Umbilical cord (tissue), 2 donors: Measurements from ENCODE around the gene NXN. TPM values are rescaled to one million over a fixed set of nuclear protein-coding genes. Genes with fewer than 3 reads are reported as not detected.
A peak's percentile ranks its signal among the peaks of the same experiment; 100 is the strongest.
"Not testable (repeated sequence)": the region's sequence is repeated elsewhere in the genome, so short reads cannot be mapped to it uniquely, and the experiment has no call there.

ENCODE experiments used
- DNase-seq: peaks from one replicate; pipeline ENCODE4 v3.0.0-alpha.2; 2015; ENCODE audit warnings: low spot score
- total RNA-seq: library from RNA; depleted of rRNA; stranded (reverse); fragments of >200 nt; gene quantifications from one replicate; pipeline ENCODE4 v1.2.3, GENCODE V29; 2014; ENCODE audit warnings: low replicate concordance; ENCODE audit not compliant: insufficient read depth

The NXN gene
- total RNA-seq, 1 donor from 2014 or later: 103 TPM

DNA sequence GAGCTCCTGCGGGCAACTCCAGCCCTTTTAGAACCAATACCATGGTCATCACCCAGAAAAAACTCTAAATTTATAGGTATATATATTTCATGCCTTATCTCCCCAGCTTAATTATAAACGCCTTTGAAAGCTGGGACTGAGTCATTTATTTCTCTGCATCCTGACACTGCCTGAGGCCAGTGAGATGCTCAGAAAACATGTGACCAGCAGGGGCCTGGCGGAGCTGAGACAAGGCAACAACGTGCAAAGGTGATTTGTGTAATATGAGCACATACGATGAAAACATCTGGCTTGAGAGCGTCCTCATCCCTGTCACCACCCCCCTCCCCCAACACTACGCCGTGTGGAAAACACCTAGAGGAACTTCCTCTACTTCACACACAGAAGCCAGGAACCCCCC is 22.7 kb downstream of the NXN start:
- DNase-seq: peak; percentile 71

DNA sequence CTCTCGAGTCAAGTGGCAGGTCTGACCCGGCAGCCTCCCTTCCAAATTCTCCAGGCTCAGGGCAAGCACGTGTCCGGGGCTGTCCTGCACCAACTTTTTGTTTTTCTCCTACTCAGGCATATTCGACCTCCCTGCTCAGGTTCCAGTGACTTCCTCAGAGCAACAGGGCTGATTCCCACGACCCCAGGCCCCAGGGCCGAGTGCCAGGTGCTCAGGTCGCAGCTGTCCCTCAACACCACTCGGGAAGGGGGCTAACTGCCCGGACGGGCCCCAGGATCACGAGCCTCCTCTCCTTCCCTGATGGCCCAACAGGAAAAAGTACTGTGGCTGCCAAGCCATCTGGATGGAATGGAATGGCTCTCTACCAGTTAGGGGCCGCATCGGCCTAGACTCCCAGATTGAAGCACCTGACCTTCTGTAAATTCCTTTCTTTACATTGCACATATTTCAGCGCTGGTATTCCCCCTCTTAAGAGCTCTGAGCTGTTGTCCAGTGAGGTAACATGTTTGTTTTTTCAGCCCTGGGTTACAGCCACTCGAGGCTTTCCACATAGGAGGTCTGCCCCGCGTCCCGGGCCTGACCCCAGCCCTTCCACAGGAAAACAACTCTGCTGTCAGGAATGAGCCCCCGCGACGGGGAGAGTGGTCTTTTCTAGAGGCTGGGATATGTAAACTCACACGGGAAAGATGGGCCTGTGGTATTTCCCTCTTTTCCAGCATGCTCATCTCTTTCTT is 25.0 kb downstream of the NXN start:
- no peak for DNase-seq

DNA sequence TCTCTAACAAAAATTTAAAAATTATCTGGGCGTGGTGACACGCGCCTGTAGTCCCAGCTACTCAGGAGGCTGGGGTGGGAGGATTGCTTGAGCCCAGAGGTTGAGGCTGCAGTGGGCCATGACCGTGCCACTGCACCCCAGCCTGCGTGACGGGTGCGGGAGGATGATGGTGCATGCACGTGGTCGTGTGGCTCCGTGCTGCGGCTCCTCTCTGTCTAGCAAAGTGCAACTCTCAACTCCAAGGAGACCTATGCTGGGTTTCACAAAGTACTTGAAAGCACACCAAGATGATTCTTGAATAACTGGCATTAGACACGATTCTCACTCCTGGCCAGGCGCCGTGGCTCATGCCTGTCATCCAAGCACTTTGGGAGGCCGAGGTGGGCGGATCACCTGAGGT is 25.8 kb downstream of the NXN start:
- DNase-seq: no peak

DNA sequence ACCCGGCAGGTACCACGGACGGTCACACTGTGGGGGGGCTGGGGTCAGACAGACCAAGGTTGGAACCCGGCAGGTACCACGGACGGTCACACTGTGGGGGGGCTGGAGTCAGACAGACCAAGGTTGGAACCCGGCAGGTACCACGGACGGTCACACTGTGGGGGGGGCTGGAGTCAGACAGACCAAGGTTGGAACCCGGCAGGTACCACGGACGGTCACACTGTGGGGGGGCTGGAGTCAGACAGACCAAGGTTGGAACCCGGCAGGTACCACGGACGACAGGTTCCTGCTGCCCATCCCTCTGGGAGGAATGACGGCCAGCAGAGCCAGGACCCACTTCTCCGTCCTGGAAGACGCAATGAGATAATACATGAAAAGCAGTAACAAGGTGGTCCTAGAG is 27.0 kb downstream of the NXN start:
- not testable (repeated sequence) for DNase-seq

DNA sequence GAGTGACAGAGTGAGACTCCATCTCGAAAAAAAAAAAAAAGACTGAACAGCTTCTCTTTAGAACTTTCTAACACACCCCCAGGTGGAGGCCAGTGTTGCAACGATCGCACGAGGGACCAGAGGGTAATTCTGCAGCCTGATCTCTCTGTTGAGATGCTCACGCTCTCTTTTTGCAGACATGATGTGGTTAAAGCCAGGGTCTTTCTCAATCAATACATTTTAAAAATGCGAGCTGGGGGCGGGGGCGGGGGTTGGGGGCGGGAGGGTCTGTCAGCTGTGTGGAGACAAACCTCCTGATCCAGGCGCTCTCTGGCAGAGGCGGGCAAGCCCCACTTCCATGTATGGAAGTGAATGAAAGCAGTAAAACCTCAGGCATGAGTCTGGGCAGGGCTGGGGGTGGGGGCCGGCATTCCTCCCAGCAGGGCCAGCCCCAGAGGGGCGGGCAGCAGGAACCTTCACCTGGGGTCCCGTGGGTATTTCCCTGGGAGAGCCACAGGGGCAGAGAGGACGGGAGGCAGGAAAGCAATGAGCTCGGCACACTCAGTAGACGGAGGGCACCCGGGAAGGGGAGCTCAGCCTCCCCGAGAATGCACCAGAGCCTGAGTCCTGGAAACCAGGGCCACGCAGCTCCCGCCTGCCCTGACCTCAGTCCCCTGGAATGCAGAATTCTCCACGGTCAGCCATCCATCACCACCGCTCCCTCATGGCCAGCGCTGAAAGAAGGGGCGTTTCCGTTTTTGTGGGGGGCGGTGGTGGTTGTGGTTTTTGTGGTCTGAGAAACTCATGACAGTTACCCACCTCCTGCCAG is 28.0 kb downstream of the NXN start:
- DNase-seq: peak; percentile 89

DNA sequence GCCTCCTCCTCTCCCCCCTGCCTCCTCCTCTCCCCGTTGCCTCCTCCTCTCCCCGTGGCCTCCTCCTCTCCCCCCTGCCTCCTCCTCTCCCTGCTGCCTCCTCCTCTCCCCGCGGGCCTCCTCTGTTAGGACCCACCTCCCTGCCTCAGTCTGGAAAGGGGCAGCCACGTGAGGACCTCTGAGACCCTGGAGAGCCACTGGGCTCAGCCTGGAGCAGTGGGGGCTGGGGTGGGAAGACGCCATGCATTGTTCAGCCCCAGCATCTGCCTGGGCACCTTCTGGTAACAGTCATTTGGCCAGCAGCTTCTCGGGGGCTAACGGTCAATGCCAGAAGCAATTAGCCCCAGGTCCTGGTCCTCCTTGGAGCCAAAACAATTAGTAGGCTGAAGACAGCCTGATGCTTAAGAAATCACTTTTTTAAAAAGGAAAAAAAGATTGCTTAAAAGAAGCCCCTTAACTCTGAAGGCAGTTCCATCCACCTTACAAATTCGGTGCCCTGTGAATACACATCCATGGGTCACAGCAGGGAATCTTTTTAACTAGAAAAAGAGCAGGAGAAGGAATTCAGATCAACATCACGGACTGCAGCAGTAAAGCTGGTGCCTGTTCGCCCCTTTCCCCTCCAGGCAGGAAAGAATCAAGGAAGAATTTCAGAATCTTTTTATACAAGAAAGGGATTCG is 29.8 kb downstream of the NXN start:
- no peak for DNase-seq

DNA sequence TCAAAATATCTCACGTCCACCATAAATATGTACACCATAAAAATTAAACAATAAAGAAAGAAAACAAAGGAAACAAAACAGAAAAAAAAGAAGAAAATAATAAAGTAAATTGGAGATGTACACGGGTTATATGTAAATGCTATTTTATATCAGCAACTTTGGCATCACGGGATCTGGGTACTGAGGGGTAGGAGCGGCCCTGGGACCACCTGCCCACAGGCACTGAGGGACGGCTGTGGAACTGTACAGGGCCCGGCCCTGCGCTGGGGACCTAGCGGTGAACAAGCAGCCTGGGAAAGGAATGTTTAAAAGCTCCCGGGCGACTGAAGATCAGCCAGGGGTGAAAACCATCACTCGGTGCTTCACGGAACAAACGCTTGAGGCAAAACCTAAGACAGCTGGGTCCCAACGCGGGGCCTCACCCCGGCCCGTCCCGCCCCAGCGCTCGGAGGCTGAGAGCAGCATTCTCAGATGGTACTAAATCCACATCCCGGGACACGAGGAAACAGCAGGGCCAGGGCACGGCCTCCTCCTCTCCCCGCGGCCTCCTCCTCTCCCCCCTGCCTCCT is 31.2 kb downstream of the NXN start:
- peak; percentile 66 for DNase-seq

DNA sequence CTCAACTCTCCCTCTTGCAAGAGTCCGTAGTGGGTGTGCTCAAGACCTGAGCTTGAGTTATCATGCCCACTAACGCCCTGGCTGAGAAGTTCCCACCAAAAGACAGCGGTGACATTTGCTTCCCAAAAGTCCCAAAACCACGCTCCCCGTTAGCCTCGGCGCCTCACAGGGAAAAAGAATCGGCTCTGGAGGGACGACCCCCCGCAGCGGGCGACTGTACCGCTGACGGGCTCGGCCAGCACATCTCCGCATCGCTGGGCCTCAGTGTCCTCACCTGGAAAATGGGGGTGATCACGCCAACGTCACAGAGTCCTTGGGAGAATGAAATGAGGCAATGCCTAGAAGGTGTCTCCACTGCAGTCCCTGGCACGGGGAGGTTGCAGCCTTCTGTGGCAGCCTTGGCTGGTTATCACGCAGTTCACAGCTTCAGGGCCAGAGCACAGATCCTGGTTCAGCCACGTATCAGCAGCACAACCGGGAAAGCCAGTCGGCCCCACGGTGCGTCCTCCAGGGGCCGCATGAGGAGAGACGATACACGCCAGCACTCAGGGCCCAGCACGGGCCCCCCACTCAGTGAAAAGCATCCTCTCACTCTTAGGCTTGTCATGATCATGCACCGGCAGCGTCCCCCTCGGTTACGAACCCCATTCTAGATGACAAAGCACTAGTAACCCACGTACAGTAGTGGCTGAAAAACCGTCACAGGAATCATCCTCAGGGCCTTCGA is 32.9 kb downstream of the NXN start:
- DNase-seq: no peak

DNA sequence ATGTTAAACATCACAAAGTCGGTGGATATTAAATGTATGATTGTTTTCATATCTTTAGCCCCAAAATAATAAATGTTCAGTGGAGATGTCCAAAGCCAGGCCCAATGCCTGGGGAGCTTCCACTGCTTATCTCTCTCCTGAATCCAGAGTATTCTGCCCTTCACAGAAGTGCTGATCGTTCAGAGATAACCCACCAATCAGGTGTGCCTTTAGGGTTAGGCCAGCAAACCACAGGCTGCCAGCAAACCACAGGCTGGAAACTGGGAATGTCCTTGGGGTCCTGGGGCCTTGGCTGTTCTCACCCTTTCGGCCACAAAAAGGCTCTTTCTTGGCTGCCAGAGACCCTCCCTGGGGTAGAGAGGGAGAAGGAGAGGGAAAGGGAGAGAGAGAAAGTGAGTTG is 33.9 kb downstream of the NXN start:
- no peak for DNase-seq

DNA sequence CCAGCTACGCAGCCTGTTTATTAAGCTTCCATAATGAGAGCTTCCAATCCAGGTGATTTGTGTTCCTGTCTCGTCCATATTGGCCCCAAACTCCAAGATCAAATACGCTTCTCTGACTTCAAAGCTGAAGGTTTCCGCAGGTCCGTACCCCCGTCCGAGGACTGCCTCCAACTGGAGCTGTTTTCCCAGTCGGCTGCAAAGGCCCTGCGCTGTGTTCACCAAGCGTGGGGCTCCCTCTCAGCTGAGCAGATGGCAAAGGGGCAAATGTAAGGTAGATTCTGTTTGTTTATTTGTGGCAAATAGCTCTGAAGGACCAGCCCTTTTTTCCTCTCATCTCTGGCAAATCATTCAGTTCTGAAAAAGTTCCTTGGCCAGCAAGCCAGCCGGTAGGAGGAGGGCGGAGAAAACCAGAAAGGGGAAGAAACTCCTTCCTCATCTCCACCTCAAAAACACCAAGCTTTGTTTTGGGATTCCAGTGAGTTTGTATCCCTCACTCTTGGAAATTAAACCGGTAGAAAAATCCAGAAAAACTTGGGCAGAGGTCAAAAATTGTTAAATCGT is 35.2 kb downstream of the NXN start:
- no peak for DNase-seq

DNA sequence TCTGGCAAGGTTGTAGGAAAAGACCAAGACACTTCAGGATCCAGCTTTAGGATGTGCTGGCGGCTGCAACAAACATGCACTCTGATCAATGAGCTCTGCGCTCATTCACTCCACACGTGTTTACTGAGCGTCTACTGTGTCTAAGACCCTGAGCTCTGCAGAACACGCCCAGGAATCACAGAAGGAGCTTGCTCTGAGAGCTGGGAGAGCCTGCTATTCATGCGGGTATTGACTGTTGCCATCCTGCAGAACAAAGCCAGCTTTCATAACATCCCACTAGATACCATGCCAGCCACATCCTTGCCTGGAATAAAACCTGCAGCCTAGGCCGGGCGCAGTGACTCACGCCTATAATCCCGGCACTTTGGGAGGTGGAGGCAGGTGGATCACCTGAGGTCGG is 44.1 kb downstream of the NXN start:
- DNase-seq: no peak

DNA sequence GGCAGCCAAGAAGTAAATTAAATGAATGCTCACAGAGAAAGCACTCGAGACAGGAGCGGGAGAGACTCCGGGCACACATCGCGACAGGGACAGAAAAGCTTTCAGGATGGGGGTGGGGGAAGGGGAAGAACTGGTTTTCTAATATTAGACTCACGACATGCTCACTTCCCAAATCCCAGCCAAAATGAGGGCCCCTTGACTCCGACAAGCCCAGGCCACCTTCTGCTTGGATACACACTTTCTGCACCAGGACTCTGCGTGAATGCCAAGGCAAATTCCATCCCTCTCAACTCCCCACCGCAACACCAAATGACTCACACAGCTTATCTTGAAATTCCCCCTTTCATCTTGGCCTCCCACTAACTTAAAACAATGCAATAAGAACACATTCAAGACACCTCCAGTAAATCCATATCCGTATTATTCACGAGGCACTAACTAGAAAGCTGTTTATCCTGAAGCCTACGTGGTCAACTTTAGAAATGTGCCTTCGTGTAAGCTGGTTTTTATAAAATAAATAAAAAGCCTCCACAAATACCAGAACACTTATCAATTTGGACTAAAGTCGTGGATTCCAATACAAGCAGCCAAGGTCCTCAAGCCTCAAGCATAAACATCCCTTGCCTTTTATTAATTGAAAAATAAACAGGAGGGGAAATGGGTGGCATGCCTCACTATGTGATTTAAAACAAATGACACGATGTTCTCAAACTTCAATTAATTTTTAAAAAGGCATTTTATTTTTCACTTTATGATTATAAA is 46.1 kb downstream of the NXN start:
- DNase-seq: peak; percentile 89

DNA sequence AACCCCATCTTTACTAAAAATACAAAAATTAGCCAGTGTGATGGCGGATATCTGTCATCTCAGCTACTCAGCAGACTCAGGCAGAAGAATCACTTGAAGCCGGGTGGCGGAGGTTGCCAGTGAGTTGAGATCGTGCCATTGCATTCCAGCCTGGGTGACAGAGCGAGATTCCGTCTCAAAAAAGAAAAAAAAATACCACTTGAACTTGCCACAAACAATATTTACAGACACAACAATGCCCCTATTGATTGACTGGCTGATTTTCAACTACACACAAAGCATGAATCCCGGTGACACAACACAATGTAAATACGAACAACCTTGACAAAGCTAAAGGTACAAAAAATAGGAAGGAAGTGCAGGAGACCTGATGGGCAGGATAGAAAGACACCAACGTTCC is 49.3 kb downstream of the NXN start:
- DNase-seq: no peak

DNA sequence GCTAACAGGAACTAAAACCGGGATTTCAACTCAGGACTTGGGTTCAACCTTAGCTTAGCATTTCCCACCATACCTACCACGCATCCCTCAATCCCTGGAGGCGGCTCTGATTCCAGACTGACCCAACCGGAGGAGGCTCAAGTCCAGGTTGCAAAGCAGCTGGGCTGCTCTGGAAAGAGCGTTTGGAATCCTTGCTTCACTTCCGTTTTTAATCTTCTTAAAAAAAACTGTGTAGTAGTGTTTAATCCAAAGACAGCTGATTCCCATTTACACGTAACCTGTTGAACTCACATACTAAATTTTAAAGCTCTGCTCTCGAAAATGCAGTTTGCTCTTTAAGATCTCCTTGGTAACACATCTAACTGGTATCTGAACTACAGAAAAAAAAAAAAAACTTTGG is 50.0 kb downstream of the NXN start:
- DNase-seq: no peak

DNA sequence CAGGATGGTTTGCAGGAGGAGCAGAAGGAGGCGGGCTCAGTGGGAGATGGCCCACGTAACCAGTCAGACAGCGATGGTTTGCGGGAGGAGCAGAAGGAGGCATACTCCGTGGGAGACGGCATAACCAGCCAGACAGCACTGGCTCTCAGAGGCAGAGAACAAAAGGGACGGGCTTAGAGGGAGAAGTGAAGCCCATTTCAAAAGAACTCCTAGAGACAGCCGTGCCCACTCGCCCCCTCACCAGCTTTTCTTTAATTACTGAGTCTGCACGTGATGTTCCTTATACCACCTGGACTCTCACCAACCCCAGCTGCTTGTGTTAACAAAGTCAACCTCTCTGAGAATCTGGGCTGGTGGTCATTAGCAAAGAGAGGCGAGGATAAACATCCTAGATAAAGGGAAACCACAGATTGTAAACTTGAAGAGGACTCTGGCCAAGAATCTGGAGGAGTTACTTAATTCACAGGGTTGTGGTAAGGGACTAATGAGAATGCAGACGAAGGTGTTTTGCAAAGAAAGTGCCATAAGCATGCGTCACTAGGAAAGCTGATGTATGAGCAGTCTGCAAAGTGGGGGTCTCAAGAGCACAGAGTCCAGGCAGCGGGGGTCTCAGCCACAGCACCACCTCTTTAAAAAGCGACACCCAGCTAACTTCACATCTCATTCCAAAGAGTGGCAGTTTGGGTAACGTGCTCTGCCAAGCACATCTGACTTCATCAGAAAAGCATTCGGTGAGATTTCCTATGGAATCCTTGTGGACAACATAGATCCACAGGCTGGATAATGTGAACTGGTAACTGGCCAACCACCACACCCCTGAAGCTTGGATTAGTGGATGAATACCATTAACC is 51.7 kb downstream of the NXN start:
- peak; percentile 93 for DNase-seq

DNA sequence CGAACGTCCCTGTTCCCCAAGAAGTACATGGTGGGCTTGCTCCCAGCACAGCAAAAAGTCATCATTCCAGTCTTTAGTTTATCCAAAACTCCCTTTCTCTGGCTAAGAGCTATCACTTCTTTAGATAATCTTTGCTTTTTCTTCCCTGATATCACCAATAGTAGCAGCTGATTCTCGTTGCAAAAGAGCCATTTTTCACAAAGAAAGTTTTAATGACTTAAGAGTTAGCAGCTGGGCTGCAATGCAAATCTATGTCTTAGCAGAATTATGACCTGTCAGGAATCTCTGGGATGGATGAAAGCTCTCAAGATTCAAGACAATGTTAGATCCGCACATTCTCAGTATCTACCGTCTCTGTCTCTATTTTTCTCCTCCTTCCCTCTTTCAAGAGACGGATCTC is 53.8 kb downstream of the NXN start:
- peak; percentile 46 for DNase-seq

DNA sequence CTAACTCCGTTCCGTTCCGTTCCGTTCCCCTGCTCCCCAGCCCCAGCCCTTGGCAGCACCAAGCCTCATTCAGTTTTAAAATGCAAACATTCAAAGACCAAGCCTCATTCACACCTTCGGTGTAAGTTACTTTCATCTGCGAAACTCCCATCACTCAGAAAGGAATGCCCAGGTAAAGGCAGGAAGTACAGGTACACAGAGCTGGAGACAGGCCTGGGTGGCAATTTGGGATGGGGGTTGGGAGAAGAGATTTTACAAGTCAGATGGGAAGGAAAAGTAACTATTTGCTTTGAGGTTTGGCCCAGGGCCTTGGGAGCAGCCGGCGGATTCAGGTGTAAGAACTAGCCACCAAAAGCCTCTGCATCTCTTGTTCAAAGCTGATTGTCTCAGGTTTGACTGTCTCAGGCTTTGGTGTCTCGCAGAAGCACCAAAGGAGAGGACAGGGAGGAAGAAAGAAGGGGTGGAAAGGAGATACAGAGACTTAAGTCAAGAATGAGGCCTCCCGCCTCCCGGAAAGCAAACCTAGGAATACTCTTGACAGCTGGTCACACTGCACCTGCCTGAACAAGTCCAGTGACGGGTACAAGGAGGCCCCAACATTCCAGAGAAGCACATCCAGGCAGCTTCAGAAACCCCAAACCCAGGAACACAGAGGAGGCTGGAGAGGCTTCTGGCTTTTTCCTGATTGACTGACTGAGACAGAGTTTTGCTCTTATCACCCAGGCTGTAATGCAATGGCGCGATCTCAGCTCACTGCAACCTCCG is 54.7 kb downstream of the NXN start:
- peak; percentile 71 for DNase-seq

DNA sequence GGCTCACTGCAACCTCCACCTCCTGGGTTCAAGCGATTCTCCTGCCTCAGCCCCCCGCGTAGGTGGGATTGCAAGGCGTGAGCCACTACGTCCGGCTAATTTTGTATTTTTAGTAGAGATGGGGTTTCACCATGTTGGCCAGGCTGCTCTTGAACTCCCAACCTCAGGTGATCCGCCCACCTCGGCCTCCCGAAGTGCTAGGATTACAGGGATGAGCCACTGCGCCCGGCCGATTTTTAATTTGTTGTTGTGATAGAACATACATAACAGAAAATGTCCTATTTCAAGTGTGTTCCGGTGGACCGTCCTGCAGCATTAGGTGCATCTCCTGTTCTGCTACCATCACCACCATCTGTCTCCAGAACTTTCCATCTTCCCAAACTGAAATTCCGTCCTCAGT is 55.3 kb downstream of the NXN start:
- DNase-seq: not testable (repeated sequence)

DNA sequence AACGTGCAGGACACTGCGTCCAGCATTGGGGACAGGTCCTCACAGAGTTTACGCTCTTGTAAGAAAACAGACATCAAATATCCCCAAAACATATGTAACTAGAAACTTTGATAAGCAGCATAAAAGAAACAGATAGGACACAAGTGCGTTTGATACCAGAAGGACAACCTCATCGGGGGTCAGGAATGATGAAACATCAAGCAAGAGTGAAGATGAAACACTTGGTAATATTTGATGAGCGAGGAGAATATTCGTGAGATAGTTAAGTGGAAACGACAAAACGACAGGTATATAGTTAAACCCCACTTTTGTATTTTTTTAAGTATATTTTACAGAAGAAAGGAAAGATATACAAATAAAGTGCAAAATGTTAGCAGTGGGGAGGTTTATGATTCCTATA is 55.9 kb downstream of the NXN start:
- DNase-seq: no peak
